GM23338 (cell line): ENCODE measurements around the gene MYBPC2. TPM values are rescaled to one million over a fixed set of nuclear protein-coding genes. Genes with fewer than 3 reads are reported as not detected.

Source experiments
- ATAC-seq: fragments of 200-7000 bp; cut with Tn5 transposase; 3 replicates; pipeline ENCODE4 v1.9.1; 2020
- DNase-seq: peaks from one replicate; pipeline ENCODE4 v3.0.0-alpha.2; 2015; ENCODE audit warnings: low spot score
- H2AFZ ChIP-seq: fragments of 200-600 bp; sonication (generic); 2 replicates; pipeline ENCODE4 v1.8.0; 2016; ENCODE audit warnings: antibody characterized with exemption, mild to moderate bottlenecking, moderate library complexity
- H3F3A ChIP-seq: fragments of 200-600 bp; sonication (generic); replicated peaks from 2 replicates; pipeline ENCODE4 v1.8.0; 2017; ENCODE audit warnings: antibody characterized with exemption, mixed run types, low read depth
- H3K27ac ChIP-seq: fragments of 200-600 bp; sonication (generic); 2 replicates; pipeline ENCODE4 v1.6.1; 2016; ENCODE audit warnings: low read depth
- H3K27me3 ChIP-seq: fragments of 200-600 bp; sonication (generic); 2 replicates; pipeline ENCODE4 v1.8.0; 2016; ENCODE audit warnings: mild to moderate bottlenecking, mixed run types, moderate library complexity; ENCODE audit not compliant: insufficient read depth
- H3K36me3 ChIP-seq: fragments of 200-600 bp; sonication (generic); 2 replicates; pipeline ENCODE4 v1.8.0; 2016; ENCODE audit warnings: mild to moderate bottlenecking; ENCODE audit not compliant: insufficient read depth
- H3K4me1 ChIP-seq: fragments of 200-600 bp; sonication (generic); 2 replicates; pipeline ENCODE4 v1.8.0; 2016; ENCODE audit warnings: mild to moderate bottlenecking, moderate library complexity; ENCODE audit not compliant: insufficient read depth
- H3K4me2 ChIP-seq: fragments of 200-600 bp; sonication (generic); 2 replicates; pipeline ENCODE4 v1.7.1; 2017; ENCODE audit warnings: mixed run types
- H3K4me3 ChIP-seq: fragments of 200-600 bp; sonication (generic); 2 replicates; pipeline ENCODE4 v1.6.1; 2016; ENCODE audit warnings: mixed run types
- H3K79me2 ChIP-seq: fragments of 200-600 bp; sonication (generic); replicated peaks from 2 replicates; pipeline ENCODE4 v1.8.0; 2017; ENCODE audit warnings: mild to moderate bottlenecking; ENCODE audit not compliant: insufficient read depth
- H3K9me2 ChIP-seq: fragments of 200-600 bp; sonication (generic); 2 replicates; pipeline ENCODE4 v1.8.0; 2017; ENCODE audit not compliant: insufficient read depth
- H4K20me1 ChIP-seq: fragments of 200-600 bp; sonication (generic); replicated peaks from 2 replicates; pipeline ENCODE4 v1.8.0; 2017; ENCODE audit warnings: mild to moderate bottlenecking; ENCODE audit not compliant: insufficient read depth
- H3K27ac Mint-ChIP-seq: 2 replicates; pipeline ENCODE4 v1.8.0; 2020; ENCODE audit warnings: inconsistent platforms, mild to moderate bottlenecking, moderate library complexity, mixed read lengths
- H3K27me3 Mint-ChIP-seq: 3 replicates; pipeline ENCODE4 v1.8.0; 2022; ENCODE audit warnings: low read depth, mild to moderate bottlenecking, moderate library complexity, mixed read lengths, inconsistent platforms; ENCODE audit not compliant: insufficient read depth, poor library complexity
- H3K36me3 Mint-ChIP-seq: 3 replicates; pipeline ENCODE4 v1.8.0; 2021; ENCODE audit warnings: low read depth, mild to moderate bottlenecking, inconsistent platforms, moderate library complexity, mixed read lengths
- H3K4me1 Mint-ChIP-seq: 3 replicates; pipeline ENCODE4 v1.8.0; 2020; ENCODE audit warnings: mild to moderate bottlenecking, inconsistent platforms, mixed read lengths
- H3K4me3 Mint-ChIP-seq: 3 replicates; pipeline ENCODE4 v1.8.0; 2021; ENCODE audit warnings: moderate library complexity, mild to moderate bottlenecking, inconsistent platforms, mixed read lengths
- H3K9me3 Mint-ChIP-seq: 3 replicates; pipeline ENCODE4 v1.8.0; 2020; ENCODE audit warnings: moderate library complexity, mild to moderate bottlenecking, inconsistent platforms, mixed read lengths
- CREB1 ChIP-seq: fragments of 250-450 bp; sonication (Bioruptor Pico); IDR thresholded peaks from 2 replicates; pipeline ENCODE4 v1.5.0; 2020; ENCODE audit warnings: low read depth, mild to moderate bottlenecking, moderate library complexity
- EZH2 ChIP-seq: fragments of 200-600 bp; sonication (generic); IDR thresholded peaks from one replicate; pipeline ENCODE4 v1.8.0; 2017; ENCODE audit warnings: antibody characterized with exemption, mild to moderate bottlenecking, low read depth; ENCODE audit not compliant: unreplicated experiment
- EZH2phosphoT487 ChIP-seq: fragments of 200-600 bp; sonication (generic); IDR thresholded peaks from one replicate; pipeline ENCODE4 v1.8.1; 2018; ENCODE audit warnings: antibody characterized with exemption; ENCODE audit not compliant: unreplicated experiment
- JUNB ChIP-seq: IDR thresholded peaks from one replicate; pipeline ENCODE4 v1.6.1; 2016; ENCODE audit warnings: antibody characterized with exemption; ENCODE audit not compliant: unreplicated experiment
- NANOG ChIP-seq: IDR thresholded peaks from 2 replicates; pipeline ENCODE4 v1.6.1; 2016; ENCODE audit warnings: antibody characterized with exemption, borderline replicate concordance
- POLR2AphosphoS5 ChIP-seq: IDR thresholded peaks from 2 replicates; pipeline ENCODE4 v1.6.1; 2016; ENCODE audit warnings: antibody characterized with exemption, low read depth
- STAT1 ChIP-seq: IDR thresholded peaks from one replicate; pipeline ENCODE4 v1.6.1; 2016; ENCODE audit warnings: antibody characterized with exemption; ENCODE audit not compliant: unreplicated experiment
- ZNF114 ChIP-seq: fragments of 250-450 bp; sonication (Bioruptor Pico); IDR thresholded peaks from 2 replicates; pipeline ENCODE4 v1.5.0; 2020; ENCODE audit warnings: mild to moderate bottlenecking, moderate library complexity
- polyA plus RNA-seq: library from polyadenylated mRNA; unstranded; fragments of >200 nt; fragmentation: Nextera tagmentation; extraction: Ambion mirVana; gene quantifications from 2 replicates; pipeline ENCODE4 v1.2.1, GENCODE V29; 2016
- total RNA-seq: library from RNA; depleted of rRNA; stranded (reverse); fragments of >200 nt; shearing (Covaris generic); gene quantifications from 2 replicates; pipeline ENCODE4 v1.2.3, GENCODE V29; 2014
- TF ChIP-seq, protein P1 (sequence below): fragments of 250-450 bp; sonication (Bioruptor Pico); IDR thresholded peaks from 2 replicates; pipeline ENCODE4 v1.5.0; 2020; ENCODE audit warnings: mild to moderate bottlenecking, moderate library complexity

Gene MYBPC2
- total and polyA plus RNA-seq, 2 experiments from 2014 or later = 4.2 to 5.9 TPM

DNA sequence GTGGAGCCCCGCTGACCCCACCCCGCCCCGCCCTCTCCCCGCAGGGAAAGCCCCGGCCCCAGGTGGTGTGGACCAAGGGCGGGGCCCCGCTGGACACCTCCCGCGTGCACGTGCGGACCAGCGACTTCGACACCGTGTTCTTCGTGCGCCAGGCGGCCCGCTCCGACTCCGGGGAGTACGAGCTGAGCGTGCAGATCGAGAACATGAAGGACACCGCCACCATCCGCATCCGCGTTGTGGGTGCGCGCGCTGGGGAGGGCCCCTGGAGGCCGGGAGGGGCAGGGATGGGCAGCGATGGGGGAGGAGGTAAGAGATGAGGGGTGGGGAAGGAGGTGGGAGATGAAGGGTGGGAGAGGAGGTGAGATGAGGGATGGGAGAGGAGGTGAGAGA is 26.4 kb downstream of the MYBPC2 start:
- Mint-ChIP-seq H3K4me1 (no peaks in the 10 kb centered on the region), H3K27ac (no peak overlapping the region), H3K27me3 (peaks cover 11% of the 10 kb centered on the region), H3K9me3 (peaks cover 85% of the 10 kb centered on the region), H3K4me3 (no peak overlapping the region), H3K36me3 (peaks cover 38% of the 10 kb centered on the region)
- H2AFZ ChIP-seq = no peak overlapping the region
- no peak overlapping the region for H3K4me3 ChIP-seq
- no peak overlapping the region for H3K4me2 ChIP-seq
- H3K36me3 ChIP-seq = no peaks in the 10 kb centered on the region
- DNase-seq (no peak), ATAC-seq (no peak)
- no peaks in the 10 kb centered on the region for H3K4me1 ChIP-seq
- no peaks in the 10 kb centered on the region for H3K79me2 ChIP-seq
- TF ChIP-seq STAT1 (no peak), JUNB (no peak), NANOG (no peak), CREB1 (CRISPR knock-in tag) (no peak), EZH2phosphoT487 (no peak)
- TF ChIP-seq, protein P1, sequence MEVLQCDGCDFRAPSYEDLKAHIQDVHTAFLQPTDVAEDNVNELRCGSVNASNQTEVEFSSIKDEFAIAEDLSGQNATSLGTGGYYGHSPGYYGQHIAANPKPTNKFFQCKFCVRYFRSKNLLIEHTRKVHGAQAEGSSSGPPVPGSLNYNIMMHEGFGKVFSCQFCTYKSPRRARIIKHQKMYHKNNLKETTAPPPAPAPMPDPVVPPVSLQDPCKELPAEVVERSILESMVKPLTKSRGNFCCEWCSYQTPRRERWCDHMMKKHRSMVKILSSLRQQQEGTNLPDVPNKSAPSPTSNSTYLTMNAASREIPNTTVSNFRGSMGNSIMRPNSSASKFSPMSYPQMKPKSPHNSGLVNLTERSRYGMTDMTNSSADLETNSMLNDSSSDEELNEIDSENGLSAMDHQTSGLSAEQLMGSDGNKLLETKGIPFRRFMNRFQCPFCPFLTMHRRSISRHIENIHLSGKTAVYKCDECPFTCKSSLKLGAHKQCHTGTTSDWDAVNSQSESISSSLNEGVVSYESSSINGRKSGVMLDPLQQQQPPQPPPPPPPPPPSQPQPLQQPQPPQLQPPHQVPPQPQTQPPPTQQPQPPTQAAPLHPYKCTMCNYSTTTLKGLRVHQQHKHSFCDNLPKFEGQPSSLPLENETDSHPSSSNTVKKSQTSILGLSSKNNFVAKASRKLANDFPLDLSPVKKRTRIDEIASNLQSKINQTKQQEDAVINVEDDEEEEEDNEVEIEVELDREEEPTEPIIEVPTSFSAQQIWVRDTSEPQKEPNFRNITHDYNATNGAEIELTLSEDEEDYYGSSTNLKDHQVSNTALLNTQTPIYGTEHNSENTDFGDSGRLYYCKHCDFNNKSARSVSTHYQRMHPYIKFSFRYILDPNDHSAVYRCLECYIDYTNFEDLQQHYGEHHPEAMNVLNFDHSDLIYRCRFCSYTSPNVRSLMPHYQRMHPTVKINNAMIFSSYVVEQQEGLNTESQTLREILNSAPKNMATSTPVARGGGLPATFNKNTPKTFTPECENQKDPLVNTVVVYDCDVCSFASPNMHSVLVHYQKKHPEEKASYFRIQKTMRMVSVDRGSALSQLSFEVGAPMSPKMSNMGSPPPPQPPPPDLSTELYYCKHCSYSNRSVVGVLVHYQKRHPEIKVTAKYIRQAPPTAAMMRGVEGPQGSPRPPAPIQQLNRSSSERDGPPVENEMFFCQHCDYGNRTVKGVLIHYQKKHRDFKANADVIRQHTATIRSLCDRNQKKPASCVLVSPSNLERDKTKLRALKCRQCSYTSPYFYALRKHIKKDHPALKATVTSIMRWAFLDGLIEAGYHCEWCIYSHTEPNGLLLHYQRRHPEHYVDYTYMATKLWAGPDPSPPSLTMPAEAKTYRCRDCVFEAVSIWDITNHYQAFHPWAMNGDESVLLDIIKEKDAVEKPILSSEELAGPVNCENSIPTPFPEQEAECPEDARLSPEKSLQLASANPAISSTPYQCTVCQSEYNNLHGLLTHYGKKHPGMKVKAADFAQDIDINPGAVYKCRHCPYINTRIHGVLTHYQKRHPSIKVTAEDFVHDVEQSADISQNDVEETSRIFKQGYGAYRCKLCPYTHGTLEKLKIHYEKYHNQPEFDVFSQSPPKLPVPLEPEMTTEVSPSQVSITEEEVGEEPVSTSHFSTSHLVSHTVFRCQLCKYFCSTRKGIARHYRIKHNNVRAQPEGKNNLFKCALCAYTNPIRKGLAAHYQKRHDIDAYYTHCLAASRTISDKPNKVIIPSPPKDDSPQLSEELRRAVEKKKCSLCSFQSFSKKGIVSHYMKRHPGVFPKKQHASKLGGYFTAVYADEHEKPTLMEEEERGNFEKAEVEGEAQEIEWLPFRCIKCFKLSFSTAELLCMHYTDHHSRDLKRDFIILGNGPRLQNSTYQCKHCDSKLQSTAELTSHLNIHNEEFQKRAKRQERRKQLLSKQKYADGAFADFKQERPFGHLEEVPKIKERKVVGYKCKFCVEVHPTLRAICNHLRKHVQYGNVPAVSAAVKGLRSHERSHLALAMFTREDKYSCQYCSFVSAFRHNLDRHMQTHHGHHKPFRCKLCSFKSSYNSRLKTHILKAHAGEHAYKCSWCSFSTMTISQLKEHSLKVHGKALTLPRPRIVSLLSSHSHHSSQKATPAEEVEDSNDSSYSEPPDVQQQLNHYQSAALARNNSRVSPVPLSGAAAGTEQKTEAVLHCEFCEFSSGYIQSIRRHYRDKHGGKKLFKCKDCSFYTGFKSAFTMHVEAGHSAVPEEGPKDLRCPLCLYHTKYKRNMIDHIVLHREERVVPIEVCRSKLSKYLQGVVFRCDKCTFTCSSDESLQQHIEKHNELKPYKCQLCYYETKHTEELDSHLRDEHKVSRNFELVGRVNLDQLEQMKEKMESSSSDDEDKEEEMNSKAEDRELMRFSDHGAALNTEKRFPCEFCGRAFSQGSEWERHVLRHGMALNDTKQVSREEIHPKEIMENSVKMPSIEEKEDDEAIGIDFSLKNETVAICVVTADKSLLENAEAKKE (CRISPR knock-in tag) = no peak
- no peaks in the 10 kb centered on the region for H4K20me1 ChIP-seq
- no peaks in the 10 kb centered on the region for H3K27me3 ChIP-seq
- H3K9me2 ChIP-seq = 0 out of 2 replicates have a peak, but pooled peaks cover 3% of the 10 kb centered on the region
- H3K27ac ChIP-seq = no peak overlapping the region
- no peaks in the 10 kb centered on the region for H3F3A ChIP-seq

DNA sequence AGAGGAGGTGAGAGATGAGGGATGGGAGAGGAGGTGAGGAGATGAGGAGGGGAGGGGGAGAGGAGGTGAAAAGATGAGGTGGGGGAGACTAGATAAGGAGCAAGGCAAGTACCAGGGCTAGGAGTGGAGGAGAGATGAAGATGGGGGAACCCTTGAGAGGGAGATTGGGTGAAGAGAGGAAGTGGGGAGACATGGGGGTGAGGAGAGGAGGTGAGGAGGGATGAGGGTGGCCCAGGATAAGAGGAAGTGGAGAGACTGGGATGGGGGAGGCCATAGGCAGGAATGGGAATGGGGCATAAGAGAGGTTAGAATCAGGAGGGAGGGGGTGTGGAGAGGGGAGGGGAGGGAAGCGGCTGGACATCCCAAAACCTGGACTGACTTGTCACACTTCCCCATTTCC is 26.9 kb downstream of the MYBPC2 start:
- H3K36me3 ChIP-seq = no peaks in the 10 kb centered on the region
- H4K20me1 ChIP-seq = no peaks in the 10 kb centered on the region
- peaks cover 87% of the 10 kb centered on the region for H3K9me3 Mint-ChIP-seq
- H3K4me3 ChIP-seq = no peak overlapping the region
- H3K79me2 ChIP-seq = no peaks in the 10 kb centered on the region
- no peak overlapping the region for H3K27ac ChIP-seq
- DNase-seq (no peak), ATAC-seq (no peak)
- H3K27me3 ChIP-seq = no peaks in the 10 kb centered on the region
- no peak overlapping the region for H3K27ac Mint-ChIP-seq
- 0 out of 2 replicates have a peak, but pooled peaks cover 3% of the 10 kb centered on the region for H3K9me2 ChIP-seq
- no peaks in the 10 kb centered on the region for H3K4me1 Mint-ChIP-seq
- peaks cover 14% of the 10 kb centered on the region for H3K27me3 Mint-ChIP-seq
- H3K4me2 ChIP-seq = no peak overlapping the region
- H3K4me1 ChIP-seq = no peaks in the 10 kb centered on the region
- H3K4me3 Mint-ChIP-seq = no peak overlapping the region
- H3F3A ChIP-seq = no peaks in the 10 kb centered on the region
- peaks cover 39% of the 10 kb centered on the region for H3K36me3 Mint-ChIP-seq
- H2AFZ ChIP-seq = no peak overlapping the region
- TF ChIP-seq CREB1 (CRISPR knock-in tag) (no peak), POLR2AphosphoS5 (no peak), EZH2 (no peak), ZNF114 (CRISPR knock-in tag) (no peak), EZH2phosphoT487 (no peak), NANOG (no peak)
